Measurements from ENCODE around the gene MBP.

- TF ChIP-seq, protein P1, sequence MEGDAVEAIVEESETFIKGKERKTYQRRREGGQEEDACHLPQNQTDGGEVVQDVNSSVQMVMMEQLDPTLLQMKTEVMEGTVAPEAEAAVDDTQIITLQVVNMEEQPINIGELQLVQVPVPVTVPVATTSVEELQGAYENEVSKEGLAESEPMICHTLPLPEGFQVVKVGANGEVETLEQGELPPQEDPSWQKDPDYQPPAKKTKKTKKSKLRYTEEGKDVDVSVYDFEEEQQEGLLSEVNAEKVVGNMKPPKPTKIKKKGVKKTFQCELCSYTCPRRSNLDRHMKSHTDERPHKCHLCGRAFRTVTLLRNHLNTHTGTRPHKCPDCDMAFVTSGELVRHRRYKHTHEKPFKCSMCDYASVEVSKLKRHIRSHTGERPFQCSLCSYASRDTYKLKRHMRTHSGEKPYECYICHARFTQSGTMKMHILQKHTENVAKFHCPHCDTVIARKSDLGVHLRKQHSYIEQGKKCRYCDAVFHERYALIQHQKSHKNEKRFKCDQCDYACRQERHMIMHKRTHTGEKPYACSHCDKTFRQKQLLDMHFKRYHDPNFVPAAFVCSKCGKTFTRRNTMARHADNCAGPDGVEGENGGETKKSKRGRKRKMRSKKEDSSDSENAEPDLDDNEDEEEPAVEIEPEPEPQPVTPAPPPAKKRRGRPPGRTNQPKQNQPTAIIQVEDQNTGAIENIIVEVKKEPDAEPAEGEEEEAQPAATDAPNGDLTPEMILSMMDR (IDR thresholded peaks at IDR 0.05; ENCODE audit: low read length) = no peak
- no peak for TF ChIP-seq EZH2 (IDR thresholded peaks at IDR 0.05; ENCODE audit: borderline replicate concordance, low read length)
These were observed 69.3 kb downstream of the MBP start for GRCh38 chr18:77063260-77063659.
